Activated naive CD8-positive, alpha-beta T cell treated with anti-CD3 and anti-CD28 coated beads, Interleukin-2, amount 10 ng/mL, durations not matched to agents 7 days and 5 days (primary cell): Measurements from ENCODE around the gene MIAT. TPM values are rescaled to one million over a fixed set of nuclear protein-coding genes. Genes with fewer than 3 reads are reported as not detected.

ENCODE experiments used
- ATAC-seq: fragments of 150-1000 bp; cut with Tn5 transposase; one replicate; pipeline ENCODE4 v1.10.0; 2021; ENCODE audit warnings: low read depth, moderate library complexity
- POLR2A ChIA-PET: fragments of 350-600 bp; sonication (Branson Sonifier 250); formaldehyde crosslinking; loops from one replicate; lab custom pipeline; 2021; ENCODE audit warnings: antibody characterized with exemption; lab: Charles Lee
- DNase-seq: peaks from one replicate; pipeline ENCODE4 v3.0.0; 2021
- H3K27ac Mint-ChIP-seq: one replicate; pipeline ENCODE4 v1.8.0; 2022; ENCODE audit warnings: mild to moderate bottlenecking, mixed read lengths
- H3K27me3 Mint-ChIP-seq: one replicate; pipeline ENCODE4 v1.8.0; 2022; ENCODE audit warnings: mild to moderate bottlenecking, moderate library complexity, mixed read lengths
- H3K36me3 Mint-ChIP-seq: one replicate; pipeline ENCODE4 v1.8.0; 2021; ENCODE audit warnings: mild to moderate bottlenecking, mixed read lengths
- H3K4me1 Mint-ChIP-seq: one replicate; pipeline ENCODE4 v1.8.0; 2021; ENCODE audit warnings: mixed read lengths
- H3K4me3 Mint-ChIP-seq: one replicate; pipeline ENCODE4 v1.8.0; 2022; ENCODE audit warnings: mild to moderate bottlenecking, moderate library complexity, mixed read lengths
- H3K9me3 Mint-ChIP-seq: one replicate; pipeline ENCODE4 v1.8.0; 2021; ENCODE audit warnings: mixed read lengths
- total RNA-seq, 2 experiments: library from RNA; stranded (reverse); gene quantifications; one replicate each; pipeline ENCODE4 v1.2.3, GENCODE V29; 2021

Gene MIAT
- total RNA-seq, 2 experiments from 2014 or later = 190 to 229 TPM

- Mint-ChIP-seq H3K27me3 (no peaks in the 10 kb centered on the region), H3K27ac (peak overlapping the region; percentile 98), H3K9me3 (no peaks in the 10 kb centered on the region), H3K4me3 (peak overlapping the region; percentile 96), H3K4me1 (peaks cover 59% of the 10 kb centered on the region), H3K36me3 (peaks cover 21% of the 10 kb centered on the region)
- ATAC-seq = no peak
- POLR2A ChIA-PET = no interaction called here
- DNase-seq = no peak
These were observed 18.4 kb downstream of the MIAT start for GRCh38 chr22:26675687-26676268.

- DNase-seq (no peak), ATAC-seq (no peak)
- Mint-ChIP-seq H3K4me1 (peaks cover 45% of the 10 kb centered on the region), H3K27me3 (no peaks in the 10 kb centered on the region), H3K27ac (no peak overlapping the region), H3K36me3 (peaks cover 23% of the 10 kb centered on the region), H3K4me3 (no peak overlapping the region), H3K9me3 (no peaks in the 10 kb centered on the region)
- POLR2A ChIA-PET = no interaction called here
These were observed 19.8 kb downstream of the MIAT start for GRCh38 chr22:26677217-26677616.

- Mint-ChIP-seq H3K4me1 (peaks cover 39% of the 10 kb centered on the region), H3K27ac (peak overlapping the region; percentile 76), H3K36me3 (peaks cover 30% of the 10 kb centered on the region), H3K9me3 (no peaks in the 10 kb centered on the region), H3K27me3 (no peaks in the 10 kb centered on the region), H3K4me3 (no peak overlapping the region)
- ATAC-seq (peak; percentile 65), DNase-seq (peak; percentile 79)
- POLR2A ChIA-PET = no interaction called here
These were observed 21.7 kb downstream of the MIAT start for GRCh38 chr22:26679003-26679629.

- no peaks in the 10 kb centered on the region for H3K27me3 Mint-ChIP-seq
- H3K27ac Mint-ChIP-seq = no peak overlapping the region
- no peak overlapping the region for H3K4me3 Mint-ChIP-seq
- peaks cover 26% of the 10 kb centered on the region for H3K4me1 Mint-ChIP-seq
- DNase-seq (no peak), ATAC-seq (no peak)
- no peaks in the 10 kb centered on the region for H3K9me3 Mint-ChIP-seq
- peaks cover 20% of the 10 kb centered on the region for H3K36me3 Mint-ChIP-seq
- POLR2A ChIA-PET = interaction anchor here (0.7 kb wide), 1 partner anchor 162 kb away, joined by 3 read pairs; no protein-coding TSS in a partner anchor
These were observed 23.1 kb downstream of the MIAT start for GRCh38 chr22:26680485-26680884.

GRCh38 chr22:26681395-26681821 is 24.0 kb downstream of the MIAT start:
- no peak for ATAC-seq
- H3K27ac Mint-ChIP-seq = no peak overlapping the region
- H3K4me1 Mint-ChIP-seq = peaks cover 20% of the 10 kb centered on the region
- no peak for DNase-seq
- H3K36me3 Mint-ChIP-seq = peaks cover 11% of the 10 kb centered on the region
- POLR2A ChIA-PET = interaction anchor here (0.7 kb wide), 1 partner anchor 199 kb away, joined by 3 read pairs; no protein-coding TSS in a partner anchor
- H3K9me3 Mint-ChIP-seq = no peaks in the 10 kb centered on the region
- H3K4me3 Mint-ChIP-seq = no peak overlapping the region
- no peaks in the 10 kb centered on the region for H3K27me3 Mint-ChIP-seq

GRCh38 chr22:26684168-26684567 is 26.8 kb downstream of the MIAT start:
- DNase-seq (no peak), ATAC-seq (no peak)
- peaks cover 3% of the 10 kb centered on the region for H3K4me1 Mint-ChIP-seq
- peaks cover 19% of the 10 kb centered on the region for H3K36me3 Mint-ChIP-seq
- H3K4me3 Mint-ChIP-seq = no peak overlapping the region
- H3K9me3 Mint-ChIP-seq = peaks cover 2% of the 10 kb centered on the region
- POLR2A ChIA-PET = no interaction called here
- H3K27ac Mint-ChIP-seq = peak overlapping the region; percentile 32
- H3K27me3 Mint-ChIP-seq = no peaks in the 10 kb centered on the region

- POLR2A ChIA-PET = no interaction called here
- no peaks in the 10 kb centered on the region for H3K27me3 Mint-ChIP-seq
- H3K9me3 Mint-ChIP-seq = peaks cover 2% of the 10 kb centered on the region
- no peak overlapping the region for H3K4me3 Mint-ChIP-seq
- no peak overlapping the region for H3K27ac Mint-ChIP-seq
- DNase-seq (no peak), ATAC-seq (no peak)
- peaks cover 4% of the 10 kb centered on the region for H3K4me1 Mint-ChIP-seq
- H3K36me3 Mint-ChIP-seq = peaks cover 16% of the 10 kb centered on the region
These were observed 28.2 kb downstream of the MIAT start for GRCh38 chr22:26685601-26686000.

- H3K27ac Mint-ChIP-seq = no peak overlapping the region
- H3K4me3 Mint-ChIP-seq = no peak overlapping the region
- peaks cover 16% of the 10 kb centered on the region for H3K4me1 Mint-ChIP-seq
- POLR2A ChIA-PET = no interaction called here
- H3K27me3 Mint-ChIP-seq = no peaks in the 10 kb centered on the region
- no peak for ATAC-seq
- no peak for DNase-seq
- peaks cover 2% of the 10 kb centered on the region for H3K9me3 Mint-ChIP-seq
- H3K36me3 Mint-ChIP-seq = peaks cover 18% of the 10 kb centered on the region
These were observed 30.1 kb downstream of the MIAT start for GRCh38 chr22:26687439-26687838.

GRCh38 chr22:26689513-26690301 is 32.3 kb downstream of the MIAT start:
- ATAC-seq (no peak), DNase-seq (no peak)
- Mint-ChIP-seq H3K27ac (peak overlapping the region; percentile 21), H3K4me3 (no peak overlapping the region), H3K9me3 (peaks cover 3% of the 10 kb centered on the region), H3K36me3 (peaks cover 13% of the 10 kb centered on the region), H3K27me3 (no peaks in the 10 kb centered on the region), H3K4me1 (peaks cover 18% of the 10 kb centered on the region)
- POLR2A ChIA-PET = interaction anchor here (2.0 kb wide), 1 partner anchor 17 kb away, joined by 5 read pairs; no protein-coding TSS in a partner anchor

GRCh38 chr22:26690654-26691376 is 33.4 kb downstream of the MIAT start:
- ATAC-seq = peak; percentile 60
- H3K4me1 Mint-ChIP-seq = peaks cover 18% of the 10 kb centered on the region
- no peaks in the 10 kb centered on the region for H3K27me3 Mint-ChIP-seq
- peak overlapping the region; percentile 62 for H3K4me3 Mint-ChIP-seq
- peaks cover 16% of the 10 kb centered on the region for H3K36me3 Mint-ChIP-seq
- peaks cover 3% of the 10 kb centered on the region for H3K9me3 Mint-ChIP-seq
- POLR2A ChIA-PET = interaction anchor here (1.6 to 2.0 kb wide), 2 partner anchors 16 to 18 kb away, joined by 5 to 6 read pairs; no protein-coding TSS in a partner anchor
- peak overlapping the region; percentile 21 for H3K27ac Mint-ChIP-seq
- no peak for DNase-seq

GRCh38 chr22:26691377-26691716 is 34.0 kb downstream of the MIAT start:
- peaks cover 3% of the 10 kb centered on the region for H3K9me3 Mint-ChIP-seq
- ATAC-seq = peak; percentile 18
- H3K27ac Mint-ChIP-seq = peak overlapping the region; percentile 21
- POLR2A ChIA-PET = interaction anchor here (1.6 to 2.0 kb wide), 2 partner anchors 17 to 19 kb away, joined by 5 to 6 read pairs; no protein-coding TSS in a partner anchor
- H3K4me3 Mint-ChIP-seq = peak overlapping the region; percentile 62
- no peaks in the 10 kb centered on the region for H3K27me3 Mint-ChIP-seq
- H3K4me1 Mint-ChIP-seq = peaks cover 18% of the 10 kb centered on the region
- no peak for DNase-seq
- H3K36me3 Mint-ChIP-seq = peaks cover 16% of the 10 kb centered on the region

GRCh38 chr22:26692215-26692614 is 34.8 kb downstream of the MIAT start:
- Mint-ChIP-seq H3K36me3 (peaks cover 20% of the 10 kb centered on the region), H3K9me3 (peaks cover 3% of the 10 kb centered on the region), H3K4me1 (peaks cover 18% of the 10 kb centered on the region), H3K27me3 (no peaks in the 10 kb centered on the region), H3K4me3 (no peak overlapping the region), H3K27ac (no peak overlapping the region)
- POLR2A ChIA-PET = interaction anchor here (2.0 kb wide), 1 partner anchor 19 kb away, joined by 5 read pairs; no protein-coding TSS in a partner anchor
- no peak for ATAC-seq
- DNase-seq = no peak

- DNase-seq (no peak), ATAC-seq (no peak)
- POLR2A ChIA-PET = interaction anchor here (1.1 kb wide), 1 partner anchor 25 kb away, joined by 5 read pairs; no protein-coding TSS in a partner anchor
- Mint-ChIP-seq H3K36me3 (peaks cover 31% of the 10 kb centered on the region), H3K9me3 (peaks cover 8% of the 10 kb centered on the region), H3K27me3 (no peaks in the 10 kb centered on the region), H3K4me1 (peaks cover 5% of the 10 kb centered on the region), H3K27ac (no peak overlapping the region), H3K4me3 (no peak overlapping the region)
These were observed 39.8 kb downstream of the MIAT start for GRCh38 chr22:26697151-26697550.
